Measurements from ENCODE around the gene TSHZ1. TPM values are rescaled to one million over a fixed set of nuclear protein-coding genes. Genes with fewer than 3 reads are reported as not detected.

TSHZ1 gene
- total RNA-seq, 4 donors from 2014 or later, result 14.1 to 23.3 (median 17.6) TPM

GRCh38 chr18:75280427-75281280, 70.1 kb downstream of the TSHZ1 start:
- intact Hi-C loops (cut with DNase I; ENCODE audit: low total_unique reads), result no loop called here
- no peak for TF ChIP-seq POLR2A (IDR thresholded peaks at IDR 0.05)
- TF ChIP-seq, protein P1, sequence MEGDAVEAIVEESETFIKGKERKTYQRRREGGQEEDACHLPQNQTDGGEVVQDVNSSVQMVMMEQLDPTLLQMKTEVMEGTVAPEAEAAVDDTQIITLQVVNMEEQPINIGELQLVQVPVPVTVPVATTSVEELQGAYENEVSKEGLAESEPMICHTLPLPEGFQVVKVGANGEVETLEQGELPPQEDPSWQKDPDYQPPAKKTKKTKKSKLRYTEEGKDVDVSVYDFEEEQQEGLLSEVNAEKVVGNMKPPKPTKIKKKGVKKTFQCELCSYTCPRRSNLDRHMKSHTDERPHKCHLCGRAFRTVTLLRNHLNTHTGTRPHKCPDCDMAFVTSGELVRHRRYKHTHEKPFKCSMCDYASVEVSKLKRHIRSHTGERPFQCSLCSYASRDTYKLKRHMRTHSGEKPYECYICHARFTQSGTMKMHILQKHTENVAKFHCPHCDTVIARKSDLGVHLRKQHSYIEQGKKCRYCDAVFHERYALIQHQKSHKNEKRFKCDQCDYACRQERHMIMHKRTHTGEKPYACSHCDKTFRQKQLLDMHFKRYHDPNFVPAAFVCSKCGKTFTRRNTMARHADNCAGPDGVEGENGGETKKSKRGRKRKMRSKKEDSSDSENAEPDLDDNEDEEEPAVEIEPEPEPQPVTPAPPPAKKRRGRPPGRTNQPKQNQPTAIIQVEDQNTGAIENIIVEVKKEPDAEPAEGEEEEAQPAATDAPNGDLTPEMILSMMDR (IDR thresholded peaks at IDR 0.05), result no peak
- H3K4me3 ChIP-seq (ENCODE audit: low read depth, poor library complexity, severe bottlenecking), result no peak overlapping the region
- no peak for DNase-seq (ENCODE audit: low spot score in 2 of 2)
- WGBS, 2 donors, result 87 to 88% methylated on average over 20 of the region's 20 CpGs

DNA sequence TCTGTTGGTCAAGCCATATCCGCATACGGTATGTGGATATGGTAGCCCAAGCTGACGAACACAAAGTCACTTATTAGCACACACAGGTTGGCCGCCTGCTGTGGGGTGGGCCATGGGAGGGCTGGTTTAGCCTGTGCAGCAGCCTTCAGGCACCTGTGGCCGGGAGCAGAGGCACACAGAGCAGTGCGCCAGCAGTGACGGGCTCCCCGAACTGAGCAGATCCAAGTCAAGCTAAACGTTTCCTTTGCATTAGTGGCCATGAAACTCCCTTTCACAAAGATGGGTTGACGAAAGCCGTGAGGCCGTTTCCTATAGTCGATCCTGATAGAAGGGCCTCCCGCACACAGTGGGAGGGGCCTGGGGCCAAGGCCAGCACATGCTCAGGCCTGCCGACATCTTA, 72.1 kb downstream of the TSHZ1 start:
- TF ChIP-seq, protein P1 (IDR thresholded peaks at IDR 0.05), result no peak
- TF ChIP-seq POLR2A (IDR thresholded peaks at IDR 0.05), result no peak
- H3K4me3 ChIP-seq (ENCODE audit: low read depth, poor library complexity, severe bottlenecking), result no peak overlapping the region
- WGBS, 2 donors, result 93 to 97% methylated on average over 15 of the region's 15 CpGs
- intact Hi-C loops (cut with DNase I; ENCODE audit: low total_unique reads), result no loop called here
- no peak for DNase-seq (ENCODE audit: low spot score in 2 of 2)

DNA sequence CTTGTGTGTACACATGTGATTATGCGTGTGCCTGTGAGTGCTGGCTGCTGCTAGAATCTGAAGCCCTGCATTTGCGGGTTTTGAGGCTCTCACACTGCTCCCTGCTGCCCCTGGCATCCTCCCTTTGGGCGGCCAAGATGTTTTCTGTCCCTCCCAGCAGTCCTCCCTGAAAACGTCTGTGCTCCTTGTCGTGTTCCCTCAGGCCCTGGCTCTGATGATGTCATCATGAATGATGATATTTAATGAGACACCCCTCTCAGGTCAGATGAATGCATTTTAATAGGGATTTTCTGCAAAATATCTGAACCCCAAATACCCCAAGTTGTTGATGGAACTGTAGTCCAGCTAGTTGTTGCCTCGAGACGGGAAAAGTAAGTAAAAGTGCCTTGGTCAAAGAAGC, 73.1 kb downstream of the TSHZ1 start:
- no peak for DNase-seq (ENCODE audit: low spot score in 2 of 2)
- H3K4me3 ChIP-seq (ENCODE audit: low read depth, poor library complexity, severe bottlenecking), result no peak overlapping the region
- 88 to 89% methylated on average over 7 of the region's 7 CpGs for WGBS, 2 donors

DNA sequence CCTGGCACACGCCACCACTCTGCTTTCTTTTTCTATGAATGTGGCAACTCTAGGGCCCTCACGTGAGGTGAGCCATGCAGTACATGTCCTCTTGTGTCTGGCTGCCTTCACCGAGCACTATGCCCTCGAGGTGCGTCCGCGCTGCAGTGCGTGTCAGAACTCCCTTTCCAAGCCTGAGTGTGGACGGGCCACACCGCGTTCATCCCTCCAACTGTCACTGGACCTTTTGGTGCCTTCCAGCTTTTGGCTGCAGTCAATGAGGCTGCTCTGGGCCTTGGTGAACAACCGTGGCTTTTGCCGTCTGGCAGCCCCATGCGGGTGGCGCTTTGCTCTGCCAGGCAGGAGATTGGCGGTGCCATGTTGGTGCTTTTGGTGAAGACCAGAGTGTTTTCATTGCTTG, 74.0 kb downstream of the TSHZ1 start:
- WGBS, 2 donors, result 97 to 99% methylated on average over 16 of the region's 16 CpGs
- no peak overlapping the region for H3K4me3 ChIP-seq (ENCODE audit: low read depth, poor library complexity, severe bottlenecking)
- TF ChIP-seq, protein P1 (IDR thresholded peaks at IDR 0.05), result no peak
- TF ChIP-seq POLR2A (IDR thresholded peaks at IDR 0.05), result no peak
- no peak for DNase-seq (ENCODE audit: low spot score in 2 of 2)
- intact Hi-C loops (cut with DNase I; ENCODE audit: low total_unique reads), result no loop called here

More for the DNA sequence above, 73.1 kb downstream of the TSHZ1 start:
- TF ChIP-seq POLR2A (IDR thresholded peaks at IDR 0.05), result no peak
- TF ChIP-seq, protein P1 (IDR thresholded peaks at IDR 0.05), result no peak
- intact Hi-C loops (cut with DNase I; ENCODE audit: low total_unique reads), result no loop called here

GRCh38 chr18:75285876-75286275, 75.3 kb downstream of the TSHZ1 start:
- no peak overlapping the region for H3K4me3 ChIP-seq (ENCODE audit: low read depth, poor library complexity, severe bottlenecking)
- intact Hi-C loops (cut with DNase I; ENCODE audit: low total_unique reads), result no loop called here
- WGBS, 2 donors, result 97 to 99% methylated on average over 22 to 23 of the region's 24 CpGs
- DNase-seq (ENCODE audit: low spot score in 2 of 2), result no peak
- TF ChIP-seq, protein P1 (IDR thresholded peaks at IDR 0.05), result no peak
- TF ChIP-seq POLR2A (IDR thresholded peaks at IDR 0.05), result no peak
